PC-3 (cell line): ENCODE measurements around the gene POMP.

Experiments
- CTCF ChIP-seq: fragments of 300-600 bp; sonication (generic); conservative IDR thresholded peaks from 2 replicates; pipeline ENCODE4 v1.5.1; 2017; ENCODE audit warnings: antibody characterized with exemption, low read depth, mild to moderate bottlenecking, low read length
- EZH2 ChIP-seq: fragments of 300-600 bp; sonication (generic); IDR thresholded peaks from one replicate; pipeline ENCODE4 v1.6.1; 2017; ENCODE audit warnings: antibody characterized with exemption, mild to moderate bottlenecking, low read length; ENCODE audit not compliant: unreplicated experiment
- EZH2phosphoT487 ChIP-seq: fragments of 300-600 bp; sonication (generic); IDR thresholded peaks from 2 replicates; pipeline ENCODE4 v1.6.1; 2018; ENCODE audit warnings: mild to moderate bottlenecking, antibody characterized with exemption, low read length, borderline replicate concordance

- no peak for TF ChIP-seq CTCF
- TF ChIP-seq EZH2phosphoT487 = no peak
- TF ChIP-seq EZH2 = no peak
These were observed 59.8 kb downstream of the POMP start, which contains the start of gene SLC46A3 for GRCh38 chr13:28718543-28719226.
